WTC11 (cell line): ENCODE data around the gene YAP1. TPM values are rescaled to one million over a fixed set of nuclear protein-coding genes. Genes with fewer than 3 reads are reported as not detected.

ENCODE experiments used
- ATAC-seq: fragments of 200-7000 bp; cut with Tn5 transposase; 2 replicates; pipeline ENCODE4 v1.10.0; 2021; ENCODE audit warnings: mild to moderate bottlenecking, moderate library complexity
- CTCF ChIA-PET: fragments of 300-600 bp; sonication (Branson Sonifier 250); formaldehyde crosslinking; loops from one replicate; lab custom pipeline; 2021; ENCODE audit warnings: antibody characterized with exemption; lab: Charles Lee
- POLR2A ChIA-PET: fragments of 350-600 bp; sonication (Branson Sonifier 250); formaldehyde crosslinking; loops from one replicate; lab custom pipeline; 2021; ENCODE audit warnings: antibody characterized with exemption; lab: Charles Lee
- DNase-seq: peaks from one replicate; pipeline ENCODE4 v3.0.0; 2021; ENCODE audit warnings: low spot score
- H3K27ac Mint-ChIP-seq: 2 replicates; pipeline ENCODE4 v1.8.0; 2021; ENCODE audit warnings: mixed read lengths
- H3K27me3 Mint-ChIP-seq: 2 replicates; pipeline ENCODE4 v1.8.0; 2021; ENCODE audit warnings: low read depth, mild to moderate bottlenecking, moderate library complexity, mixed read lengths
- H3K36me3 Mint-ChIP-seq: 2 replicates; pipeline ENCODE4 v1.8.0; 2021; ENCODE audit warnings: mixed read lengths
- H3K4me1 Mint-ChIP-seq: 2 replicates; pipeline ENCODE4 v1.8.0; 2022; ENCODE audit warnings: mixed read lengths
- H3K4me3 Mint-ChIP-seq: 2 replicates; pipeline ENCODE4 v1.8.0; 2021; ENCODE audit warnings: mild to moderate bottlenecking, moderate library complexity, mixed read lengths
- H3K9me3 Mint-ChIP-seq: 2 replicates; pipeline ENCODE4 v1.8.0; 2021; ENCODE audit warnings: mixed read lengths
- CDX4 ChIP-seq: fragments of 250-450 bp; sonication (Bioruptor Pico); IDR thresholded peaks from 2 replicates; pipeline ENCODE4 v1.9.0; 2021; ENCODE audit warnings: moderate library complexity, mild to moderate bottlenecking, inconsistent platforms, borderline replicate concordance
- CREM ChIP-seq: sonication (generic); formaldehyde crosslinking; IDR thresholded peaks from 2 replicates; pipeline ENCODE4 v1.8.1; 2022; ENCODE audit warnings: mild to moderate bottlenecking, missing genetic modification reagents, moderate library complexity
- E2F1 ChIP-seq: sonication (generic); formaldehyde crosslinking; IDR thresholded peaks from 2 replicates; pipeline ENCODE4 v1.8.0; 2022; ENCODE audit warnings: mild to moderate bottlenecking, missing genetic modification reagents
- HMGA2 ChIP-seq: fragments of 250-450 bp; sonication (Bioruptor Pico); IDR thresholded peaks from 2 replicates; pipeline ENCODE4 v1.4.0; 2021; ENCODE audit warnings: mild to moderate bottlenecking, moderate library complexity
- HMGXB4 ChIP-seq: sonication (generic); formaldehyde crosslinking; IDR thresholded peaks from 2 replicates; pipeline ENCODE4 v1.8.1; 2023; ENCODE audit warnings: mild to moderate bottlenecking, moderate library complexity, missing genetic modification reagents
- KAT7 ChIP-seq: sonication (generic); formaldehyde crosslinking; IDR thresholded peaks from 2 replicates; pipeline ENCODE4 v1.8.1; 2023; ENCODE audit warnings: missing genetic modification reagents, mild to moderate bottlenecking, borderline replicate concordance
- MAX ChIP-seq: sonication (generic); formaldehyde crosslinking; IDR thresholded peaks from 2 replicates; pipeline ENCODE4 v1.8.0; 2022; ENCODE audit warnings: mild to moderate bottlenecking, missing genetic modification reagents
- MLX ChIP-seq: sonication (generic); formaldehyde crosslinking; IDR thresholded peaks from 2 replicates; pipeline ENCODE4 v1.8.1; 2023; ENCODE audit warnings: mild to moderate bottlenecking, missing genetic modification reagents, moderate library complexity
- MXD4 ChIP-seq: fragments of 250-450 bp; sonication (Bioruptor Pico); IDR thresholded peaks from 2 replicates; pipeline ENCODE4 v1.8.0; 2021; ENCODE audit warnings: mild to moderate bottlenecking, moderate library complexity, borderline replicate concordance
- SMAD3 ChIP-seq: sonication (generic); formaldehyde crosslinking; IDR thresholded peaks from 2 replicates; pipeline ENCODE4 v1.8.0; 2022; ENCODE audit warnings: missing genetic modification reagents, mild to moderate bottlenecking, borderline replicate concordance
- TEAD1 ChIP-seq: sonication (generic); formaldehyde crosslinking; IDR thresholded peaks from 2 replicates; pipeline ENCODE4 v1.8.0; 2022; ENCODE audit warnings: mild to moderate bottlenecking, missing genetic modification reagents
- TEAD4 ChIP-seq: sonication (generic); formaldehyde crosslinking; IDR thresholded peaks from 2 replicates; pipeline ENCODE4 v1.8.0; 2022; ENCODE audit warnings: mild to moderate bottlenecking, missing genetic modification reagents
- ZBTB21 ChIP-seq: sonication (generic); formaldehyde crosslinking; IDR thresholded peaks from 2 replicates; pipeline ENCODE4 v1.8.1; 2023; ENCODE audit warnings: mild to moderate bottlenecking, missing genetic modification reagents, borderline replicate concordance
- ZNF281 ChIP-seq: sonication (generic); formaldehyde crosslinking; IDR thresholded peaks from 2 replicates; pipeline ENCODE4 v1.8.0; 2023; ENCODE audit warnings: mild to moderate bottlenecking, missing genetic modification reagents
- ZSCAN18 ChIP-seq: fragments of 250-450 bp; sonication (Bioruptor Pico); IDR thresholded peaks from 2 replicates; pipeline ENCODE4 v2.1.2; 2022; ENCODE audit warnings: mild to moderate bottlenecking, moderate library complexity
- total RNA-seq: library from RNA; stranded (reverse); gene quantifications from 3 replicates; pipeline ENCODE4 v1.2.3, GENCODE V29; 2021

Gene YAP1
- total RNA-seq, 1 experiment from 2014 or later = 88.7 TPM

GRCh38 chr11:102109896-102110760 is at the start of gene YAP1 (continued):
- no peak for TF ChIP-seq MLX (CRISPR knock-in tag)
- TF ChIP-seq HMGXB4 (CRISPR knock-in tag) = peak; percentile 99
- TF ChIP-seq TEAD1 = 0 out of 2 replicates have a peak, but pooled peaks have one; percentile 32
- no peak for TF ChIP-seq HMGA2 (CRISPR knock-in tag)
- 0 out of 2 replicates have a peak, but pooled peaks have one; percentile 14 for TF ChIP-seq TEAD4
- peak; percentile 86 for TF ChIP-seq MAX
- peak; percentile 48; the same call in 1 of the 2 replicates for TF ChIP-seq E2F1 (CRISPR knock-in tag)
- 0 out of 2 replicates have a peak, but pooled peaks have one; percentile 33 for TF ChIP-seq SMAD3 (CRISPR knock-in tag)
- TF ChIP-seq ZSCAN18 (CRISPR knock-in tag) = no peak
- peak; percentile 84; the same call in 1 of the 2 replicates for TF ChIP-seq CREM
- no peak; the same call in 1 of the 2 replicates for TF ChIP-seq ZNF281 (CRISPR knock-in tag)
- peak; percentile 56 for TF ChIP-seq ZBTB21 (CRISPR knock-in tag)

GRCh38 chr11:102061276-102061675 is 49.0 kb upstream of the YAP1 start:
- peak; percentile 78 for ATAC-seq
- Mint-ChIP-seq H3K9me3 (0 out of 2 replicates have a peak, but pooled peaks cover 4% of the 10 kb centered on the region), H3K4me1 (no peaks in the 10 kb centered on the region), H3K4me3 (no peak overlapping the region), H3K27ac (no peak overlapping the region), H3K36me3 (no peaks in the 10 kb centered on the region), H3K27me3 (no peaks in the 10 kb centered on the region)
- TF ChIP-seq ZBTB21 (CRISPR knock-in tag) (no peak), MXD4 (CRISPR knock-in tag) (no peak), KAT7 (no peak), CDX4 (CRISPR knock-in tag) (no peak)
- no peak for DNase-seq
- CTCF ChIA-PET = interaction anchor here (0.7 to 1.4 kb wide), 7 partner anchors 41 to 249 kb away, joined by 3 to 8 read pairs (median 3); no protein-coding TSS in a partner anchor
- POLR2A ChIA-PET = no interaction called here
